ENCODE measurements around the gene DNM1.

GRCh38 chr9:128280084-128280622 lies 77.0 kb downstream of the DNM1 start:
- no peak for TF ChIP-seq POLR2AphosphoS5 (IDR thresholded peaks at IDR 0.05)
- no peak for TF ChIP-seq EP300 (IDR thresholded peaks at IDR 0.05)
- TF ChIP-seq CTCF (IDR thresholded peaks at IDR 0.05) = no peak
- TF ChIP-seq POLR2A (IDR thresholded peaks at IDR 0.05) = no peak
